ENCODE data around the gene EOLA1.

- TF ChIP-seq, protein P1, sequence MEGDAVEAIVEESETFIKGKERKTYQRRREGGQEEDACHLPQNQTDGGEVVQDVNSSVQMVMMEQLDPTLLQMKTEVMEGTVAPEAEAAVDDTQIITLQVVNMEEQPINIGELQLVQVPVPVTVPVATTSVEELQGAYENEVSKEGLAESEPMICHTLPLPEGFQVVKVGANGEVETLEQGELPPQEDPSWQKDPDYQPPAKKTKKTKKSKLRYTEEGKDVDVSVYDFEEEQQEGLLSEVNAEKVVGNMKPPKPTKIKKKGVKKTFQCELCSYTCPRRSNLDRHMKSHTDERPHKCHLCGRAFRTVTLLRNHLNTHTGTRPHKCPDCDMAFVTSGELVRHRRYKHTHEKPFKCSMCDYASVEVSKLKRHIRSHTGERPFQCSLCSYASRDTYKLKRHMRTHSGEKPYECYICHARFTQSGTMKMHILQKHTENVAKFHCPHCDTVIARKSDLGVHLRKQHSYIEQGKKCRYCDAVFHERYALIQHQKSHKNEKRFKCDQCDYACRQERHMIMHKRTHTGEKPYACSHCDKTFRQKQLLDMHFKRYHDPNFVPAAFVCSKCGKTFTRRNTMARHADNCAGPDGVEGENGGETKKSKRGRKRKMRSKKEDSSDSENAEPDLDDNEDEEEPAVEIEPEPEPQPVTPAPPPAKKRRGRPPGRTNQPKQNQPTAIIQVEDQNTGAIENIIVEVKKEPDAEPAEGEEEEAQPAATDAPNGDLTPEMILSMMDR (IDR thresholded peaks at IDR 0.05), result no peak
- no peak for TF ChIP-seq POLR2A (IDR thresholded peaks at IDR 0.05; ENCODE audit: low read depth)
Measured at GRCh38 chrX:149495573-149496071, 45.2 kb upstream of the EOLA1 start.
